Right hindlimb (tissue), 1 donor: ENCODE measurements around the gene SGK2.

Experiments used
- DNase-seq: peaks from one replicate; pipeline ENCODE4 v3.0.0-alpha.2; 2018

Gene SGK2

GRCh38 chr20:43536817-43537440 is 21.9 kb upstream of the SGK2 start:
- no peak for DNase-seq

- peak; percentile 61 for DNase-seq
Measured at GRCh38 chr20:43537921-43538877, 20.6 kb upstream of the SGK2 start.

GRCh38 chr20:43538878-43539700 is 19.7 kb upstream of the SGK2 start:
- DNase-seq = no peak

- no peak for DNase-seq
Measured at GRCh38 chr20:43539975-43540672, 18.7 kb upstream of the SGK2 start.

- no peak for DNase-seq
Measured at GRCh38 chr20:43540673-43541060, 18.2 kb upstream of the SGK2 start.

GRCh38 chr20:43541214-43541613 is 17.6 kb upstream of the SGK2 start:
- no peak for DNase-seq

- DNase-seq = no peak
Measured at GRCh38 chr20:43542161-43542560, 16.7 kb upstream of the SGK2 start.

- DNase-seq = no peak
Measured at GRCh38 chr20:43542674-43543073, 16.2 kb upstream of the SGK2 start.

- DNase-seq = no peak
Measured at GRCh38 chr20:43543138-43543537, 15.7 kb upstream of the SGK2 start.

GRCh38 chr20:43544501-43544900 is 14.3 kb upstream of the SGK2 start:
- DNase-seq = no peak

GRCh38 chr20:43545837-43546578 is 12.8 kb upstream of the SGK2 start:
- no peak for DNase-seq

GRCh38 chr20:43548273-43548880 is 10.4 kb upstream of the SGK2 start:
- no peak for DNase-seq

- DNase-seq = no peak
Measured at GRCh38 chr20:43549416-43550065, 9.3 kb upstream of the SGK2 start.

GRCh38 chr20:43550456-43550855 is 8.4 kb upstream of the SGK2 start:
- no peak for DNase-seq

GRCh38 chr20:43554369-43554768 is 4.5 kb upstream of the SGK2 start:
- DNase-seq = no peak

GRCh38 chr20:43559147-43559987 is 540 bp downstream of the SGK2 start:
- no peak for DNase-seq

GRCh38 chr20:43560974-43561373 is 2.1 kb downstream of the SGK2 start:
- DNase-seq = no peak

GRCh38 chr20:43563429-43563828 is 4.6 kb downstream of the SGK2 start:
- DNase-seq = no peak

- DNase-seq = no peak
Measured at GRCh38 chr20:43563991-43564390, 5.2 kb downstream of the SGK2 start.

GRCh38 chr20:43564455-43564854 is 5.6 kb downstream of the SGK2 start:
- DNase-seq = no peak
